Measurements from ENCODE around the gene KLHL13. TPM values are rescaled to one million over a fixed set of nuclear protein-coding genes. Genes with fewer than 3 reads are reported as not detected.

The KLHL13 gene
- total and polyA plus RNA-seq, 2 donors = 2.9 to 4.9 TPM

DNA sequence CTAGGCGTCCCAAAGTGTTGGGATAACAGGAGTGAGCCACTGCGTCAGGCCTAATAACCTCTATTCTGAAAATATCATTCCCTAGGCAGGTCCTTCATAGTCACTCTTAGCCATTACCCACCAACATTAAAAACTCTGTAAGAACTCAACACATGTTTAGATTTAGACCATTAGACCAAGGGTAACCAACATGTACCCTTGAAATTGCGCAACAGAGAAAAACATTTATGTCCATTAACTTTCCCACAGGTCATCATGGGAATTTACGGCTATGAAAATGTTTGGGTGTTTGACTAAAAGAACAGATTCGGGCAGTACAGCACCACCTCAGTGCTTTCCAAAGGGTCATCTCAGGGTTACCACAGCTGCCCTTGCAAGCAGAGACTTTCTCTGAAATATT is 7.5 kb downstream of the KLHL13 start:
- no peaks in the 10 kb centered on the region for H3K27me3 ChIP-seq (ENCODE audit: control insufficient read depth in 2 of 2, insufficient read depth in 1 of 2, low read length in 1 of 2)
- no peak overlapping the region for H3K4me3 ChIP-seq (ENCODE audit: low read length in 2 of 2)
- no peak for DNase-seq (ENCODE audit: low read depth in 6 of 9, low spot score in 9 of 9)
- WGBS = 98% methylated on average over 5 of the region's 5 CpGs
- no peaks in the 10 kb centered on the region for H3K4me1 ChIP-seq (ENCODE audit: control insufficient read depth in 2 of 2, insufficient read depth in 2 of 2, low read length in 2 of 2)
- no peaks in the 10 kb centered on the region for H3K36me3 ChIP-seq (ENCODE audit: control insufficient read depth in 2 of 2, insufficient read depth in 2 of 2, low read length in 1 of 2)
- no peak overlapping the region for H3K27ac ChIP-seq (ENCODE audit: low read depth in 1 of 2, low read length in 1 of 2)
- no peaks in the 10 kb centered on the region for H3K9me3 ChIP-seq (ENCODE audit: control insufficient read depth in 2 of 2, insufficient read depth in 1 of 2, low read length in 1 of 2)

GRCh38 chrX:118108304-118108703 is 8.3 kb downstream of the KLHL13 start:
- Histone ChIP-seq H3K4me3 (ENCODE audit: low read length in 2 of 2) (no peak overlapping the region), H3K36me3 (ENCODE audit: control insufficient read depth in 2 of 2, insufficient read depth in 2 of 2, low read length in 1 of 2) (no peaks in the 10 kb centered on the region), H3K27ac (ENCODE audit: low read depth in 1 of 2, low read length in 1 of 2) (no peak overlapping the region), H3K9me3 (ENCODE audit: control insufficient read depth in 2 of 2, insufficient read depth in 1 of 2, low read length in 1 of 2) (no peaks in the 10 kb centered on the region), H3K27me3 (ENCODE audit: control insufficient read depth in 2 of 2, insufficient read depth in 1 of 2, low read length in 1 of 2) (no peaks in the 10 kb centered on the region), H3K4me1 (ENCODE audit: control insufficient read depth in 2 of 2, insufficient read depth in 2 of 2, low read length in 2 of 2) (no peaks in the 10 kb centered on the region)
- 96% methylated on average over 1 of the region's 1 CpG for WGBS
- no peak for DNase-seq (ENCODE audit: low read depth in 6 of 9, low spot score in 9 of 9)

DNA sequence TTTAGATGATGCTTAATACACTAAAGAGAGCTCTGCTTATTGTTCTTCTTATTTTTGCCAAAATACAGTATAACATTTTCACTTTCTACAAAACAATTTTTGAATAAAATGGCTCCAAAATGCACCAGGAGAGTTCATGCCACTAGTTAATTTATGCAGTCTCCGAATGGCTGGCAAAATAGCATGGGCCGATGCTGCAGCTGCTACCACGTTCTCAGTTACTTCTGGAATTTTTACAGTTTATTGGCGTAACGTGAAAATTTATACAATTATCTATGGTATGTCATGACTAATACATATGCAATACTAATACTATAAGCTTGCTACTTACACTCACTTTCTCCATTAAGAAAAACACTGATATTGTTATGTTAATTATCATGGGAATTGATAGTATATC is 16.5 kb downstream of the KLHL13 start:
- Histone ChIP-seq H3K27me3 (ENCODE audit: control insufficient read depth in 2 of 2, insufficient read depth in 1 of 2, low read length in 1 of 2) (no peaks in the 10 kb centered on the region), H3K4me3 (ENCODE audit: low read length in 2 of 2) (no peak overlapping the region), H3K27ac (ENCODE audit: low read depth in 1 of 2, low read length in 1 of 2) (no peak overlapping the region), H3K36me3 (ENCODE audit: control insufficient read depth in 2 of 2, insufficient read depth in 2 of 2, low read length in 1 of 2) (no peaks in the 10 kb centered on the region), H3K4me1 (ENCODE audit: control insufficient read depth in 2 of 2, insufficient read depth in 2 of 2, low read length in 2 of 2) (no peaks in the 10 kb centered on the region), H3K9me3 (ENCODE audit: control insufficient read depth in 2 of 2, insufficient read depth in 1 of 2, low read length in 1 of 2) (no peaks in the 10 kb centered on the region)
- DNase-seq (ENCODE audit: low read depth in 6 of 9, low spot score in 9 of 9) = no peak
- 99% methylated on average over 5 of the region's 5 CpGs for WGBS

DNA sequence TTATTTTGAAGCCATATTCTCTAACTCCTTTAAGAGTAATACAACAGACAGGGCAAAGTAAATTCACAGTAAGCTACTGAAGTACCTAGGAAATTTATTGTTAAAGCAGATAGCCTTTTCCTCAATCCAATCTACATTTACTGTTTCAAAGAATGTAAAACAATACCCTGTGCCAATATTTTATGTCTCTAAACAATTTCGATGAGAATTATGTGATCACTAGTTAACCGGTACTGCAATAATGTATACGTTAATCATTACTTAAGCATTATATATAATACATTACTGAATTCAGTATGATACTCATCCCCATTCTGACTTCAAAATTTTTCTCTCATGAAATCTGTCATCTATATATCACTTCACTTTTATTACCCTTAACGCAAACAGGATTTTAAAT is 28.5 kb downstream of the KLHL13 start:
- no peaks in the 10 kb centered on the region for H3K9me3 ChIP-seq (ENCODE audit: control insufficient read depth in 2 of 2, insufficient read depth in 1 of 2, low read length in 1 of 2)
- no peaks in the 10 kb centered on the region for H3K27me3 ChIP-seq (ENCODE audit: control insufficient read depth in 2 of 2, insufficient read depth in 1 of 2, low read length in 1 of 2)
- H3K36me3 ChIP-seq (ENCODE audit: control insufficient read depth in 2 of 2, insufficient read depth in 2 of 2, low read length in 1 of 2) = no peaks in the 10 kb centered on the region
- over 99% methylated on average over 4 of the region's 4 CpGs for WGBS
- no peaks in the 10 kb centered on the region for H3K4me1 ChIP-seq (ENCODE audit: control insufficient read depth in 2 of 2, insufficient read depth in 2 of 2, low read length in 2 of 2)
- no peak overlapping the region for H3K4me3 ChIP-seq (ENCODE audit: low read length in 2 of 2)
- no peak for DNase-seq (ENCODE audit: low read depth in 6 of 9, low spot score in 9 of 9)
- no peak overlapping the region for H3K27ac ChIP-seq (ENCODE audit: low read depth in 1 of 2, low read length in 1 of 2)

- WGBS = 73% methylated on average over 1 of the region's 1 CpG
- no peak overlapping the region for H3K27ac ChIP-seq (ENCODE audit: low read depth in 1 of 2, low read length in 1 of 2)
- H3K4me1 ChIP-seq (ENCODE audit: control insufficient read depth in 2 of 2, insufficient read depth in 2 of 2, low read length in 2 of 2) = no peaks in the 10 kb centered on the region
These were observed 42.4 kb downstream of the KLHL13 start for GRCh38 chrX:118074196-118074595.

GRCh38 chrX:118066867-118067515 is 49.6 kb downstream of the KLHL13 start:
- Histone ChIP-seq H3K4me3 (ENCODE audit: low read length in 2 of 2) (no peak overlapping the region), H3K27me3 (ENCODE audit: control insufficient read depth in 2 of 2, insufficient read depth in 1 of 2, low read length in 1 of 2) (no peaks in the 10 kb centered on the region), H3K9me3 (ENCODE audit: control insufficient read depth in 2 of 2, insufficient read depth in 1 of 2, low read length in 1 of 2) (no peaks in the 10 kb centered on the region), H3K4me1 (ENCODE audit: control insufficient read depth in 2 of 2, insufficient read depth in 2 of 2, low read length in 2 of 2) (no peaks in the 10 kb centered on the region), H3K27ac (ENCODE audit: low read depth in 1 of 2, low read length in 1 of 2) (no peak overlapping the region), H3K36me3 (ENCODE audit: control insufficient read depth in 2 of 2, insufficient read depth in 2 of 2, low read length in 1 of 2) (no peaks in the 10 kb centered on the region)
- over 99% methylated on average over 2 of the region's 2 CpGs for WGBS
- no peak for DNase-seq (ENCODE audit: low read depth in 6 of 9, low spot score in 9 of 9)

More at GRCh38 chrX:118074196-118074595, 42.4 kb downstream of the KLHL13 start:
- Histone ChIP-seq H3K27me3 (ENCODE audit: control insufficient read depth in 2 of 2, insufficient read depth in 1 of 2, low read length in 1 of 2) (no peaks in the 10 kb centered on the region), H3K4me3 (ENCODE audit: low read length in 2 of 2) (no peak overlapping the region), H3K9me3 (ENCODE audit: control insufficient read depth in 2 of 2, insufficient read depth in 1 of 2, low read length in 1 of 2) (peaks cover 0 to 3% of the 10 kb centered on the region in 2 donors), H3K36me3 (ENCODE audit: control insufficient read depth in 2 of 2, insufficient read depth in 2 of 2, low read length in 1 of 2) (no peaks in the 10 kb centered on the region)
- no peak for DNase-seq (ENCODE audit: low read depth in 6 of 9, low spot score in 9 of 9)

- DNase-seq (ENCODE audit: low read depth in 6 of 9, low spot score in 9 of 9) = no peak
- H3K27me3 ChIP-seq (ENCODE audit: control insufficient read depth in 2 of 2, insufficient read depth in 1 of 2, low read length in 1 of 2) = no peaks in the 10 kb centered on the region
- no peaks in the 10 kb centered on the region for H3K36me3 ChIP-seq (ENCODE audit: control insufficient read depth in 2 of 2, insufficient read depth in 2 of 2, low read length in 1 of 2)
- WGBS = 89% methylated on average over 3 of the region's 3 CpGs
- no peaks in the 10 kb centered on the region for H3K4me1 ChIP-seq (ENCODE audit: control insufficient read depth in 2 of 2, insufficient read depth in 2 of 2, low read length in 2 of 2)
- H3K9me3 ChIP-seq (ENCODE audit: control insufficient read depth in 2 of 2, insufficient read depth in 1 of 2, low read length in 1 of 2) = no peaks in the 10 kb centered on the region
- H3K4me3 ChIP-seq (ENCODE audit: low read length in 2 of 2) = no peak overlapping the region
- no peak overlapping the region for H3K27ac ChIP-seq (ENCODE audit: low read depth in 1 of 2, low read length in 1 of 2)
These were observed 53.6 kb downstream of the KLHL13 start for GRCh38 chrX:118062817-118063615.

- 75% methylated on average over 4 of the region's 4 CpGs for WGBS
These were observed 54.4 kb downstream of the KLHL13 start for GRCh38 chrX:118062048-118062789.

GRCh38 chrX:118058924-118059323 is 57.7 kb downstream of the KLHL13 start:
- DNase-seq (ENCODE audit: low read depth in 6 of 9, low spot score in 9 of 9) = no peak
- no peaks in the 10 kb centered on the region for H3K9me3 ChIP-seq (ENCODE audit: control insufficient read depth in 2 of 2, insufficient read depth in 1 of 2, low read length in 1 of 2)
- H3K27ac ChIP-seq (ENCODE audit: low read depth in 1 of 2, low read length in 1 of 2) = no peak overlapping the region
- H3K27me3 ChIP-seq (ENCODE audit: control insufficient read depth in 2 of 2, insufficient read depth in 1 of 2, low read length in 1 of 2) = no peaks in the 10 kb centered on the region
- no peak overlapping the region for H3K4me3 ChIP-seq (ENCODE audit: low read length in 2 of 2)
- 95% methylated on average over 2 of the region's 2 CpGs for WGBS
- no peaks in the 10 kb centered on the region for H3K36me3 ChIP-seq (ENCODE audit: control insufficient read depth in 2 of 2, insufficient read depth in 2 of 2, low read length in 1 of 2)
- H3K4me1 ChIP-seq (ENCODE audit: control insufficient read depth in 2 of 2, insufficient read depth in 2 of 2, low read length in 2 of 2) = no peaks in the 10 kb centered on the region

More at GRCh38 chrX:118062048-118062789, 54.4 kb downstream of the KLHL13 start:
- Histone ChIP-seq H3K9me3 (ENCODE audit: control insufficient read depth in 2 of 2, insufficient read depth in 1 of 2, low read length in 1 of 2) (no peaks in the 10 kb centered on the region), H3K4me1 (ENCODE audit: control insufficient read depth in 2 of 2, insufficient read depth in 2 of 2, low read length in 2 of 2) (no peaks in the 10 kb centered on the region), H3K4me3 (ENCODE audit: low read length in 2 of 2) (no peak overlapping the region), H3K36me3 (ENCODE audit: control insufficient read depth in 2 of 2, insufficient read depth in 2 of 2, low read length in 1 of 2) (no peaks in the 10 kb centered on the region), H3K27me3 (ENCODE audit: control insufficient read depth in 2 of 2, insufficient read depth in 1 of 2, low read length in 1 of 2) (no peaks in the 10 kb centered on the region), H3K27ac (ENCODE audit: low read depth in 1 of 2, low read length in 1 of 2) (no peak overlapping the region)
- DNase-seq (ENCODE audit: low read depth in 6 of 9, low spot score in 9 of 9) = no peak

All from thymus (tissue), 11 donors.